Right renal pelvis (tissue), 4 donors: ENCODE measurements around the gene NIFK. TPM values are rescaled to one million over a fixed set of nuclear protein-coding genes. Genes with fewer than 3 reads are reported as not detected.
"Not testable (repeated sequence)": the region's sequence is repeated elsewhere in the genome, so short reads cannot be mapped to it uniquely, and the experiment has no call there.

Source experiments
- DNase-seq, 4 donors: peaks; one replicate each; pipeline ENCODE4 v3.0.0-alpha.2; 2013; ENCODE audit warnings: low read depth in 4 of 4, low spot score in 3 of 4, missing footprints in 1 of 4
- polyA plus RNA-seq, 4 donors: library from polyadenylated mRNA; unstranded; fragments of 120-200 nt; gene quantifications; one replicate each; pipeline ENCODE4 v1.2.1, GENCODE V29; 2013; ENCODE audit not compliant: insufficient read length in 4 of 4

The NIFK gene
- polyA plus RNA-seq, 4 donors = 60.4 to 72.1 (median 69.6) TPM

DNA sequence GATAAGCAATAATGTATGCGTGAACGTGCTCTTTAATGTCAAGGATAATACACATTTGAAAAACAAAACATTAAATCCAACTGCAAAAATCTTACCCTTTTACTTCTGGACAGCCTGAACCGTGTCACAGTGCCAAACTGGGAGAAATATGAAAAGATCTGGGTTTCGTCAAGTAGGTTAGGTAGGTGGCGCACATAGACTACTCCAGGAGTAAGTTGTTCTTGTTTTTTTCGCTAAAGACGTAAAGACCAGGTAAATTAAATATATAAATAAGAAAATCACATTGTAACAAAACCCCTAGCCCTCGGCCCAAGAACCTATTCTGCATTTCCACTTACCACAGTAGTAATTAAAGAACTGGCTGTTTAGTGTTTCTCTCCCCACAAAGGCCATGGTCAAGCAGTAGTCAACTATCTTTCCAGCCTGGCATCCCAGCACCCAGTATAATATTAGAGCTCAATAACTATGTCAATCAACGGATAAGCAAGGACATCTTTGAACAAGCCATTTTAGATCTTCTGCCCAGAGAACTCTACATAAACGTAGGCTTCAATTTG is 1.1 kb downstream of the NIFK start:
- DNase-seq = no peak

DNA sequence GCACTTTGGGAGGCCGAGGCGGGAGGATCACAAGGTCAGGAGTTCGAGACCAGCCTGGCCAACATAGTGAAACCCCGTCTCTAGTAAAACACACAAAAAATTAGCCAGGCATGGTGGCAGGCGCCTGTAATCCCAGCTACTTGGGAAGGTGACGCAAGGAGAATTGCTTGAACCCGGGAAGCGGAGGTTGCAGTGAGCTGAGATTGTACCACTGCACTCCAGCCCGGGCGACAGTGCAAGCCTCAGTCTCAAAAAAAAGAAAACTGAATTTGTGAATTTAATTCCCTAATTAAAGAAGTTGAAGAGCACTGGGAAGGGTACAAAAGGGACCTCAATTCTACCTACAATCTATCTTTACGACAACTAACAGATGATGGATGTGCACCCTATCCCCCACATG is 2.1 kb downstream of the NIFK start:
- DNase-seq = not testable (repeated sequence)

GRCh38 chr2:121731366-121731765 is 5.3 kb downstream of the NIFK start:
- DNase-seq = no peak

GRCh38 chr2:121727950-121728349 is 8.7 kb downstream of the NIFK start:
- no peak for DNase-seq

DNA sequence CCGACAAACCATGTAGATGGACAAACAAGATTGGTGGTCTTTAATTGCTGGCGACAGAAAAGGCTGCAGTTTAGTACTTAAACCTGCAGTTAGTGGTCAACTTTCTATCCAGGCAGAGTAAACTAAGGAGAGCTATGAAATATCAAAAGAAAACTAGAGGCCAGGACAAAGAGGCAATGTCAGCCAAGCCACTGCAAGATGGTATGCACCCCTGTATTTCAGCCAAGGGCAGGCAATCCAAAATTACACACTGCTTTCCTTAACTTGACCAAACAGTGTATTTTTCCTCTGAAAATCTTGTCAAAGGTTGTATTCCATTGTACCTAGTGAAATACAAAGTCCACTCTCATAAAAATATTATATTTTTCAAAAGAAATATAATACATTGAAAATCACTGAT is 9.3 kb downstream of the NIFK start:
- DNase-seq = no peak

DNA sequence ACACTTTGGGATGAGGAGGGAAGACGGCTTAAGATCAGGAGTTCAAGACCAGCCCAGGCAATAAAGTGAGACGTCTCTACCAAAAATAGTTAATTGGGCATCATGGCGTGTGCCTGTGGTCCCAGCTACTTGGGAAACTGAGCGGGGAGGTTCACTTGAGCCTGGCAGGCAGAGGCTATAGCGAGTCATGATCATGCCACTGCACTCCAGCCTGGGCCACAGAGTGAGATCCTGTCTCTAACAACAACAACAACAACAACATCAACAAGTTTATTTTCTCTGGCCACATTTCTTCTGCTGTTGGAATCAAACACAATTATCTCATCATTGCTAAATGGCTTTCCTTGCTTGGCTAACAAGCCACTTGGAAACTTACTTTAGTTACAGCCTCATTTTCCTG is 13.4 kb downstream of the NIFK start:
- no peak for DNase-seq

- no peak for DNase-seq
Observed at GRCh38 chr2:121722479-121722878, 14.2 kb downstream of the NIFK start.

DNA sequence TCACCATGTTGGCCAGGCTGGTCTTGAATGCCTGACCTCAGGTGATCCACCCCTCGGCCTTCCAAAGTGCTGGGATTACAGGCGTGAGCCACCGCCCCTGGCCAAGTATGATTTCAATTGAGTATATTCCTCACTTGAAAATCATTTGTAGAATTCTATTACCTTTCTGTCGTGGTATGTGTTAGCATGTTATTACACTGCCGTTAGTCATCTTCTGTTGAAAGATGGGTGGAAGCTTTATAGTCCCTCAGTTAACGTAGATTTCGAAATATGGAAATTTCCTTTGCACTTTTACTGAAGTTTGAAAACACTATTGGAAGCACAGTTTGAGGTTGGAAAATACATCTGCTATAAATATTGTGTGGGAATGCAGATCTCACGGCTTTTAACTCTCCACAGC is 14.7 kb downstream of the NIFK start:
- DNase-seq = no peak

DNA sequence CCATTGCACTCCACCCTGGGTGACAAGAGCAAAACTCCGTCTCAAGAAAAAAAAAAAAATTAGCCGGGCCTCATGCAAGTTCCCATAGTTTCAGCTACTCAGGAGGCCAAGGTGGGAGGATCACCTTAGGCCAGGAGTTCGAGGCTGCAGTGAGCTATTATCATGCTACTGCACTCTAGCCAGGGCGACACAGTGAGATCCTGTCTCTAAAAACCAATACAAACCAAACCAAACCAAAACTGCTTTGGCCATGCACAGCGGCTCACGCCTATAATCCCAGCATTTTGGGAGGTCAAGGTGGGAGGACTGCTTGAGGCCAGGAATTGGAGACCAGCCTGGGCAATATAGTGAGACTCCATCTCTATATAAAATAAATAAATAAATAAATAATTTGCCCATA is 19.1 kb downstream of the NIFK start:
- no peak for DNase-seq

GRCh38 chr2:121716126-121716525 is 20.5 kb downstream of the NIFK start:
- no peak for DNase-seq

- DNase-seq = not testable (repeated sequence)
Observed at GRCh38 chr2:121711481-121711880, 25.2 kb downstream of the NIFK start.

DNA sequence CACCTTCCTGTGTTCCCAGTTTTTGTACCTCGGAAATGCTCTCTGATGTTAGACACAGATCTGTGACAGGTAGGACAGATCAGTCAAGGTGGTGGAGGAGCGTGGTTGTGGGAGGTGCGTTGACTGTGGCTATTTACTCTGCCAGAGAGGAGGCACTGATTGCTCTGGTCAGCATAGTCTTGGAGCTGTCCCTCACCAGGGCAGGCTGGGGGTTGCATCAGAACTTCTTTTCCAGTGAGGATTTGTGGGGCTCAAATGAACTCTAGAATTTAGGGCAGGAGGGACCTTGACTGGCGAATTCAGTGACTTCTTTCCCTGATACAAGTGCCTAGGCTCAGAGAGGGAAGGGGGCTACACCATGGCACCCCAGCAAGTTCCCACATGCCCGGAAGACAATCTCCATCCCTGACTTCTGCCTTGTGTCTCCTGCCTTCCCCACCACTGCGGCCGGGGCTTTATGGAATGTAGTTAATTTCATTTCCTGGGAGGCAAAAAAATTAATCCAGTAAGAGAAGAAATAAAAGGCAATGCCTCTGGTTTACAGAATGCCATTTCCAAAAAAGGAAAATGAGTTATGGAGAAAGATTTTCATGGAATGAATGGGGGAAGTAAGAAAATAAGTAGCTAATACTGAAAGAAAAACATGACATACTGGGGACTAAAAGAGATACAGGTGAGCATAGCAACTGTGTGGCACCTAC is 26.1 kb downstream of the NIFK start:
- no peak for DNase-seq

DNA sequence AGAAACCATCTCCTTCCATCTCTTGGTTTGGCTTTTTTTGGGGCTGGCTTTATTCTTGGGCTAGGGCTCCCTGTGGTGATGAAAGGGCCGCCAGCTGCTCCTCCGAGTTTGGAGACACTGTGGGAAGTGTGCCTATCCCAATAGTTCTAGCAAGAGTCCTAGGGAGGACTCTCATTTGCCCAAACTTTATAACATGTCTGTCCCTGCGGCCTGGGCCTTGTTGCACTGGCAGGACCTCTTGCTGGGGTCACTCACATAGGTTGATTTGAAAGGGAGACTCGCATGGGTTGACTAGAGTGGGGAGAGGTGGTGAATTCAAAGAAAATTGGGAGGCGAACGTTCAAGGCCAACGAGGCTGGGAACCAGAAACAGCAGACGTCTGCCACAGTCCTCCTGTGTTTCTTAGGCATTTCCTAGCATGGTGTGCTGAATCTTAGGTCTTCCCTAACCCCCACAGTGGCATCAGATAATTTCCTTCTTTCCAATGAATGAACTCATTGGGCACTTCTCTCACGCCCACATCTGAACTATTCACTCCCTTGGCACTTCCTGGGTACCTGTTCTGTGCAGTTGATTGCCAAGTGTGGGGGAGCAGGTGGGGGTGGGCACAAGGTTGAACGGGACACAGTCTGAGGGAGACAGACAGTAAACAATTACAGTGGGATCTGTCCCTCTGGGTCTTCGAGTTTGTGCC is 26.8 kb downstream of the NIFK start:
- no peak for DNase-seq

DNA sequence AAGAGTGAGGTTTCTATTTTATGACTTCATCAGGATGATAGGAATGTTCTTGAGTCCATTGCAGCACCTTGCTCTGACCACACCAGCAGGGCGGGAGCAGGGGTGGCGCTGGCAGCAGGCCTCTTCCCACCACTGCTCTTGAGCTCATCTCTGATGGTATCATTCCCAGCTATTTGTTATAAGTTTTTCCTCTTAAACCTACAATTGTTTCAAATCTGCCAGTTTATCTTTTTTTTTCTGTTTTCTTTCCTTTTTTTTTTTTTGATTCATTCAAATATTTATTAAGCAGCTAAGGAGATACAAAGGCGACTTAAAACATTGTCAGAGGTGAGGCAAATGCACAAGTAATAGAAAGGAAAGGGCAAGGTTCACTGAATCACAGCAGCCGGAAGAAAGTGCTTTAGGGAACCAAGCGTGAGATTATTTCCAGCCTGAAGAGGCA is 28.7 kb downstream of the NIFK start:
- no peak for DNase-seq

DNA sequence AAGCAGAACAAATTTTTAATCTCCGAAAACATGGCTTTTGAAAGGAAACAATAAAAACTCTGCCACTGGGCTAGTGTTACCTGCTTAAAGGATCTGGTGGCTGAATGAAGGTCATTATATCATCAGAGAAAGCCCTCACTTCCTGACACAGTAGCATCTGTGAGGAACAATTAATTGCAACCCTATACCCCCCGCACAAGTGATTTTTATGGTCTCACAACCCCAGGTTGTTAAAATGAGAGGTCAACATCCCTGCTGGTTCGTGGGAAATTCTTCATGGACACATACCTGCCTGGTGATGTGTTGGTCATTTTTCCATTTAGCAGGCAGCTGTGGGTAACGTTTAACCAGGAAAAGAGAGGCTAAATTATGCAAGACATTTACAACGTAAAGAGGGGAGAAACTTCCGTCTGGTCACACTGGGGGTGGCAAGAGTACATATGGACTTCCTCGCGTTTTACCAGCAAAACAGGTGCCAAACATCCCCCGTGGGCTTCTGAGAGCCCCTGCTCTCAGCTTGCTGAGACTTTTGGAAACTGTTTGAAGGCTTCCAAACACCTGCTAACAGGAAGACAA is 29.2 kb downstream of the NIFK start:
- DNase-seq = peak in 3 of 4 donors; percentile 32 to 51 (median 45)

- DNase-seq = no peak
Observed at GRCh38 chr2:121705958-121706357, 30.7 kb downstream of the NIFK start.

- no peak for DNase-seq
Observed at GRCh38 chr2:121705390-121705789, 31.3 kb downstream of the NIFK start.

DNA sequence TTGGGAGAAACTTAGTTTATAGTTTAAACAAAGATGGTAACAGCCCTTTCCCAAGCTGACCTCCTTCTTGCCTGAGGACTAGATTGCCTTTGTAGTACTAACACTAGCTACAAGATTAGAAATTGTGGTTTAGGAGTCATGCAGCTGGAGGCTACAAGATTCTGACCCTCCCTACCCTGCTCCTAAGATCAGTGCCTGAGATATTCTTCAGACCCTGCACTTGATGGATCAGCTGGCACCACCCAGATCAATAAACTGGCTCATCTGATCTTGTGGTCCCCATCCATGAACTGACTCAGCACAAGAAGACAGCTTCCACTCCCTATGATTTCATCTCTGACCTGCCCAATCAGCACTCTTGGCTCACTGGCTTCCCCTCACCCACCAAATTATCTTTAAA is 34.9 kb downstream of the NIFK start:
- DNase-seq = not testable (repeated sequence)

DNA sequence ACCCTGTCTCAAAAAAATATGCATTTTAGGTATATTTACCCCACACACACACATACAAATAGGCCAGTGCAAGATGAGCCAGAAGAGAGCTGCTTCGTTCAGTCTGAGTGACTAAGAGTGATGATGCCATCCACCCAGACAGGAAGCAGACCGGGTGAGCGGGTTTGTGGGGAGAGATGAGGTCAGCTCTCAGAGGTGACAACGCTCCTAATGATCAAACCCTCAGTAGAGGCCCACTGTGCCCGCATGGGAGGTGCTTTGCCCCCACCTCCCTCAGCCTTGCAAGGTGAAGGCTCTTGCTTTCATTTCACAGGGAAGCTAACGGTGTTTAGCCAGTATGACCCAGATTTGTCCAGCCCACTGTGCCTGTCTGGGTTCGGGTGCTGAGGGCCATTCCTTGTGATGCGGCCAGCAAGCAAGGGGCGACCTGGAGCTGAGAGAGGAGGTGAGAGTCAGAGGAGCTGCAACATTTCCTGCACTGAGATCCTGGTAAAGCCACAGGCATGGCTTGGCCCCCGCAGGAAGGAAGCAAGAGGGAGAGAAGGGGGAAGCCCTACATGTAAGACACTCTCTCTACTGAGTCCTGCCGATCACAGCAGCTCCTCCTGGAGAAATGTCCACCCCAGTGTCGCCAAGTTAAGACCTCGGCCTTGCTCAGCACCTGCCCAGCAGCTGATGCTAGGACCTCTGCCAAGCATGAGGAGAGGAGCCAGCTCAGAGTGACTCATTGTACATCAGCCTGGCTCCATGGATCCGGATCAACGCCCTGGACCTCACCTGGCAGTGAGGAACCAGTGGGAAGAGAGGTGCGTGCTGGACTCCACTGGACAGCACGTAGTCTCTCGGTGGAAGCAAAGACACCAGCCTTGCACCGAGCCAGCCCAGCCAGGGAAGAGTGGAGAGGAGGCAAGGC is 37.0 kb downstream of the NIFK start:
- DNase-seq = no peak

DNA sequence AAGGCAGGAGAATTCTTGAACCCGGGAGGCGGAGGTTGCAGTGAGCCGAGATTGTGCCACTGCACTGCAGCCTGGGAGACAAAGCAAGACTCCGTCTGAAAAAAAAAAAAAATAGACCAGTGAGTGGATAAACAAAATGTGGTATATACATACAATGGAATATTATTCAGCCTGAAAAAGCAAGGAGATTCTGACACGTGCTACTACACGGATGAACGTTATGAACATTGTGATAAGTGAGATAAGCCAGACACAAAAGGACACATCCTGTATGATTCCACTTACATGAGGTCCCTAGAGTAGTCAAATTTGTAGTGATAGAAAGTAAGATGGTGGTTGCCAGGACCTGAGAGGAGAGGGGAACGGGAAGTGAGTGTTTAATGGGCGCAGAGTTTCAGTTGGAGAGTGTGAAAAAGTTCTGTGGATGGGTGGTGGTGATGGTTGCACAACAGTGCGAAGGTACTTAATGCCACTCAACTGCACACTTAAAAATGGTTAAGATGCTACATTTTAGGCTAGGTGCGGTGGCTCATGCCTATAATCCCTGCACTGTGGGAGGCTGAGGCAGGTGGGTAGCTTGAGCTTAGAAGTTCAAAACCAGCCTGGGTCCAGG is 38.3 kb downstream of the NIFK start:
- no peak for DNase-seq
